ENCODE results near the gene LRTM2. TPM values are rescaled to one million over a fixed set of nuclear protein-coding genes. Genes with fewer than 3 reads are reported as not detected.

Gene LRTM2
- total RNA-seq, 1 experiment from 2014 or later: not detected

GRCh38 chr12:1814266-1814665, 6.1 kb upstream of the LRTM2 start:
- no peaks in the 10 kb centered on the region for H3K36me3 ChIP-seq (ENCODE audit: control insufficient read depth, insufficient read depth, low read length)
- ATAC-seq (no peak), DNase-seq (ENCODE audit: low read depth, low spot score) (no peak)
- H3K27ac ChIP-seq (ENCODE audit: low read length): no peak overlapping the region
- H3K4me1 ChIP-seq (ENCODE audit: control insufficient read depth, insufficient read depth, low read length): no peaks in the 10 kb centered on the region
- no peaks in the 10 kb centered on the region for H3K27me3 ChIP-seq (ENCODE audit: control insufficient read depth, insufficient read depth, low read length)
- intact Hi-C loops (cut with micrococcal nuclease; ENCODE audit: unreplicated experiment) (no loop called here), in situ Hi-C loops (cut with HindIII; ENCODE audit: low pct_unique_long_range_greater_than_20kb, low sequenced_read_pairs) (no loop called here)
- H3K9me3 ChIP-seq (ENCODE audit: control insufficient read depth, insufficient read depth, low read depth, low read length): no peaks in the 10 kb centered on the region
- H3K4me3 ChIP-seq (ENCODE audit: low read depth in 2 of 2, low read length in 2 of 2): no peak overlapping the region
- TF ChIP-seq POLR2AphosphoS5 (IDR thresholded peaks at IDR 0.05; ENCODE audit: low read depth, low read length) (no peak), TCF7L2 (IDR thresholded peaks at IDR 0.05; ENCODE audit: low read depth, low read length) (no peak), SIN3A (IDR thresholded peaks at IDR 0.05; ENCODE audit: borderline replicate concordance, insufficient read depth, low read depth, low read length) (no peak), CTCF (IDR thresholded peaks at IDR 0.05) (no peak)
- TF ChIP-seq, protein P1, sequence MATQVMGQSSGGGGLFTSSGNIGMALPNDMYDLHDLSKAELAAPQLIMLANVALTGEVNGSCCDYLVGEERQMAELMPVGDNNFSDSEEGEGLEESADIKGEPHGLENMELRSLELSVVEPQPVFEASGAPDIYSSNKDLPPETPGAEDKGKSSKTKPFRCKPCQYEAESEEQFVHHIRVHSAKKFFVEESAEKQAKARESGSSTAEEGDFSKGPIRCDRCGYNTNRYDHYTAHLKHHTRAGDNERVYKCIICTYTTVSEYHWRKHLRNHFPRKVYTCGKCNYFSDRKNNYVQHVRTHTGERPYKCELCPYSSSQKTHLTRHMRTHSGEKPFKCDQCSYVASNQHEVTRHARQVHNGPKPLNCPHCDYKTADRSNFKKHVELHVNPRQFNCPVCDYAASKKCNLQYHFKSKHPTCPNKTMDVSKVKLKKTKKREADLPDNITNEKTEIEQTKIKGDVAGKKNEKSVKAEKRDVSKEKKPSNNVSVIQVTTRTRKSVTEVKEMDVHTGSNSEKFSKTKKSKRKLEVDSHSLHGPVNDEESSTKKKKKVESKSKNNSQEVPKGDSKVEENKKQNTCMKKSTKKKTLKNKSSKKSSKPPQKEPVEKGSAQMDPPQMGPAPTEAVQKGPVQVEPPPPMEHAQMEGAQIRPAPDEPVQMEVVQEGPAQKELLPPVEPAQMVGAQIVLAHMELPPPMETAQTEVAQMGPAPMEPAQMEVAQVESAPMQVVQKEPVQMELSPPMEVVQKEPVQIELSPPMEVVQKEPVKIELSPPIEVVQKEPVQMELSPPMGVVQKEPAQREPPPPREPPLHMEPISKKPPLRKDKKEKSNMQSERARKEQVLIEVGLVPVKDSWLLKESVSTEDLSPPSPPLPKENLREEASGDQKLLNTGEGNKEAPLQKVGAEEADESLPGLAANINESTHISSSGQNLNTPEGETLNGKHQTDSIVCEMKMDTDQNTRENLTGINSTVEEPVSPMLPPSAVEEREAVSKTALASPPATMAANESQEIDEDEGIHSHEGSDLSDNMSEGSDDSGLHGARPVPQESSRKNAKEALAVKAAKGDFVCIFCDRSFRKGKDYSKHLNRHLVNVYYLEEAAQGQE (IDR thresholded peaks at IDR 0.05; ENCODE audit: insufficient read depth in 1 of 2, low read depth in 2 of 2, low read length in 1 of 2): no peak
- ChIA-PET POLR2A (no interaction called here), CTCF (no interaction called here)
- BruUV-seq (replicated peaks): no TSS peak

DNA sequence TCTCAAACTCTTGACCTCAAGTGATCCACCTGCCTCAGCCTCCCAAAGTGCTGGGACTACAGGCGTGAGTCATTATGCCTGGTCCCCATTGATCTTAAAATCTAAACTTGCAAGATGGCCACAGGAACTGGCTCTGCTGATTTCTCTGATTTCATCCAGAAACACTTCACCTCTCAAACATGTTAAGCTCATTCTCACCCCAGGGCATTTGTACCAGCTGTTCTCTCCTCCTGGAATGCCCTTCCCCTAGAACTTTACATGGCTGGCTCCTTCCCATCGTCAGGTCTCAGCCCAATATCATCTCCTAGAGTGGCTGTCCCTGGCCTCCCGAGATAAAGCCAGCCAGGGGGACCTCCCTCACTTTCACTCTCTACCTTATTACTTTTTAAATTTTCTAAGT, 5.3 kb upstream of the LRTM2 start:
- DNase-seq (ENCODE audit: low read depth, low spot score) (no peak), ATAC-seq (no peak)
- POLR2A ChIA-PET: no interaction called here
- CTCF ChIA-PET: no interaction called here
- in situ Hi-C loops (cut with HindIII; ENCODE audit: low pct_unique_long_range_greater_than_20kb, low sequenced_read_pairs) (no loop called here), intact Hi-C loops (cut with micrococcal nuclease; ENCODE audit: unreplicated experiment) (no loop called here)
- Histone ChIP-seq H3K4me1 (ENCODE audit: control insufficient read depth, insufficient read depth, low read length) (no peaks in the 10 kb centered on the region), H3K27me3 (ENCODE audit: control insufficient read depth, insufficient read depth, low read length) (no peaks in the 10 kb centered on the region), H3K27ac (ENCODE audit: low read length) (no peak overlapping the region), H3K36me3 (ENCODE audit: control insufficient read depth, insufficient read depth, low read length) (no peaks in the 10 kb centered on the region), H3K4me3 (ENCODE audit: low read depth in 2 of 2, low read length in 2 of 2) (no peak overlapping the region), H3K9me3 (ENCODE audit: control insufficient read depth, insufficient read depth, low read depth, low read length) (no peaks in the 10 kb centered on the region)
- BruUV-seq (replicated peaks): no TSS peak
- TF ChIP-seq POLR2AphosphoS5 (IDR thresholded peaks at IDR 0.05; ENCODE audit: low read depth, low read length): no peak
- TF ChIP-seq, protein P1 (IDR thresholded peaks at IDR 0.05; ENCODE audit: insufficient read depth in 1 of 2, low read depth in 2 of 2, low read length in 1 of 2): no peak
- TF ChIP-seq SIN3A (IDR thresholded peaks at IDR 0.05; ENCODE audit: borderline replicate concordance, insufficient read depth, low read depth, low read length): no peak
- no peak for TF ChIP-seq TCF7L2 (IDR thresholded peaks at IDR 0.05; ENCODE audit: low read depth, low read length)
- TF ChIP-seq CTCF (IDR thresholded peaks at IDR 0.05): no peak
